Stimulated activated naive CD8-positive, alpha-beta T cell treated with anti-CD3 and anti-CD28 coated beads, Interleukin-15, Interleukin-2, amounts not matched to agents 100 U/mL and 50 U/mL, for 24 hours (primary cell): ENCODE data around the gene CTNNA2.

Source experiments
- ATAC-seq: fragments of 150-1000 bp; cut with Tn5 transposase; one replicate; pipeline ENCODE4 v1.10.0; 2021
- DNase-seq: peaks from one replicate; pipeline ENCODE4 v3.0.0; 2021

CTNNA2 gene

GRCh38 chr2:79789811-79790210 is 277.0 kb downstream of the CTNNA2 start:
- DNase-seq (no peak), ATAC-seq (no peak)

- no peak for DNase-seq
- no peak for ATAC-seq
Observed at GRCh38 chr2:79792090-79792489, 279.2 kb downstream of the CTNNA2 start.

GRCh38 chr2:79793006-79793405 is 280.2 kb downstream of the CTNNA2 start:
- DNase-seq (no peak), ATAC-seq (no peak)

GRCh38 chr2:79796641-79797040 is 283.8 kb downstream of the CTNNA2 start:
- no peak for ATAC-seq
- no peak for DNase-seq

- ATAC-seq (no peak), DNase-seq (no peak)
Observed at GRCh38 chr2:79798776-79799175, 285.9 kb downstream of the CTNNA2 start.

GRCh38 chr2:79799729-79800128 is 286.9 kb downstream of the CTNNA2 start:
- ATAC-seq (no peak), DNase-seq (no peak)

- no peak for DNase-seq
- no peak for ATAC-seq
Observed at GRCh38 chr2:79801082-79801481, 288.2 kb downstream of the CTNNA2 start.

GRCh38 chr2:79817288-79817687 is 304.4 kb downstream of the CTNNA2 start:
- DNase-seq (no peak), ATAC-seq (no peak)

GRCh38 chr2:79820281-79820680 is 307.4 kb downstream of the CTNNA2 start:
- ATAC-seq (no peak), DNase-seq (no peak)

GRCh38 chr2:79822136-79822535 is 309.3 kb downstream of the CTNNA2 start:
- no peak for ATAC-seq
- DNase-seq: no peak

- no peak for DNase-seq
- ATAC-seq: no peak
Observed at GRCh38 chr2:79824086-79824786, 311.4 kb downstream of the CTNNA2 start.

GRCh38 chr2:79827881-79828280 is 315.0 kb downstream of the CTNNA2 start:
- ATAC-seq (no peak), DNase-seq (no peak)

GRCh38 chr2:79830501-79830900 is 317.6 kb downstream of the CTNNA2 start:
- ATAC-seq (no peak), DNase-seq (no peak)

GRCh38 chr2:79831961-79832360 is 319.1 kb downstream of the CTNNA2 start:
- no peak for DNase-seq
- no peak for ATAC-seq

GRCh38 chr2:79832511-79833234 is 319.8 kb downstream of the CTNNA2 start:
- ATAC-seq (no peak), DNase-seq (no peak)

GRCh38 chr2:79833235-79833878 is 320.5 kb downstream of the CTNNA2 start:
- DNase-seq (no peak), ATAC-seq (no peak)

- no peak for ATAC-seq
- DNase-seq: no peak
Observed at GRCh38 chr2:79835911-79836310, 323.1 kb downstream of the CTNNA2 start.

GRCh38 chr2:79844011-79844410 is 331.2 kb downstream of the CTNNA2 start:
- DNase-seq (no peak), ATAC-seq (no peak)

GRCh38 chr2:79846878-79847277 is 334.0 kb downstream of the CTNNA2 start:
- no peak for ATAC-seq

GRCh38 chr2:79849241-79849640 is 336.4 kb downstream of the CTNNA2 start:
- DNase-seq (no peak), ATAC-seq (no peak)

More at GRCh38 chr2:79846878-79847277, 334.0 kb downstream of the CTNNA2 start:
- no peak for DNase-seq

- ATAC-seq (no peak), DNase-seq (no peak)
Observed at GRCh38 chr2:79849949-79850348, 337.1 kb downstream of the CTNNA2 start.

GRCh38 chr2:79850912-79851311 is 338.1 kb downstream of the CTNNA2 start:
- DNase-seq (no peak), ATAC-seq (no peak)

GRCh38 chr2:79855264-79856006 is 342.6 kb downstream of the CTNNA2 start:
- DNase-seq (no peak), ATAC-seq (no peak)
